Right cardiac atrium (tissue), 5 donors: Measurements from ENCODE around the gene KCNIP3. TPM values are rescaled to one million over a fixed set of nuclear protein-coding genes. Genes with fewer than 3 reads are reported as not detected.

Experiments
- ATAC-seq, 2 donors: fragments of 200-7000 bp; cut with Tn5 transposase; one replicate each; pipeline versions ENCODE4 v1.8.0 to v1.9.1; 2020; ENCODE audit warnings: moderate library complexity in 2 of 2, mild to moderate bottlenecking in 1 of 2
- DNase-seq, 3 donors: peaks; one replicate each; pipeline ENCODE4 v3.0.0-alpha.2; 2020
- H3K27ac ChIP-seq: one replicate; pipeline ENCODE4 v1.5.1; 2013; ENCODE audit warnings: mild to moderate bottlenecking, low read length, control low read depth, moderate library complexity
- H3K27me3 ChIP-seq: one replicate; pipeline ENCODE4 v1.6.1; 2013; ENCODE audit not compliant: control insufficient read depth, insufficient read depth
- H3K4me1 ChIP-seq: one replicate; pipeline ENCODE4 v1.6.1; 2013; ENCODE audit warnings: low read length; ENCODE audit not compliant: control insufficient read depth, insufficient read depth
- H3K4me3 ChIP-seq: one replicate; pipeline ENCODE4 v1.5.1; 2013; ENCODE audit warnings: low read length, control low read depth
- H3K9me3 ChIP-seq: one replicate; pipeline ENCODE4 v1.6.1; 2013; ENCODE audit warnings: low read length; ENCODE audit not compliant: control insufficient read depth
- WGBS: extraction: QIAGEN DNeasy Blood & Tissue Kit; methylation state at CpG from one replicate; pipeline ENCODE4 v1.1.7; 2013; 5-methylcytosine and 5-hydroxymethylcytosine counted together
- intact Hi-C, 4 donors: fragments of 100-400 bp; cut with DNase I; formaldehyde crosslinking; loops; one replicate each; pipeline versions ENCODE4 v1.11.0 to v1.14.0; 2022 to 2023
- polyA plus RNA-seq: library from polyadenylated mRNA; stranded (reverse); fragments of 200-250 nt; gene quantifications from one replicate; pipeline ENCODE4 v1.2.3, GENCODE V29; 2013
- total RNA-seq, 4 donors: library from RNA; stranded (reverse); fragmentation: NEBNext Ultra II Directional; extraction: Animal tissue kit (Norgen Biotek cat#: 25700); gene quantifications; one replicate each; pipeline ENCODE4 v1.2.1, GENCODE V29; 2021
- donor health status: healthy with polysubstance abuse.
- donor health status: DM: no; HTN: yes; CAD: no.
- donor health status: DM: no; HTN: no; CAD: no.
- donor health status: DM: no; HTN: yes; CAD: no; lungs with severe emphysema.
- donor health status: DM: yes; HTN: yes; CAD: no.

The KCNIP3 gene
- total and polyA plus RNA-seq, 5 donors, result 1.9 to 5.9 (median 3.4) TPM

GRCh38 chr2:95346231-95346737, 49.1 kb downstream of the KCNIP3 start:
- DNase-seq, result peak; percentile 82 to 91 (median 90)
- no peaks in the 10 kb centered on the region for H3K9me3 ChIP-seq
- intact Hi-C loops, result no loop called here
- H3K4me3 ChIP-seq, result peak overlapping the region; percentile 82
- ATAC-seq, result peak; percentile 76 to 84
- H3K27me3 ChIP-seq, result no peaks in the 10 kb centered on the region
- H3K4me1 ChIP-seq, result no peaks in the 10 kb centered on the region
- H3K27ac ChIP-seq, result no peak overlapping the region
- under 1% methylated on average over 78 of the region's 88 CpGs for whole genome bisulfite sequencing

DNA sequence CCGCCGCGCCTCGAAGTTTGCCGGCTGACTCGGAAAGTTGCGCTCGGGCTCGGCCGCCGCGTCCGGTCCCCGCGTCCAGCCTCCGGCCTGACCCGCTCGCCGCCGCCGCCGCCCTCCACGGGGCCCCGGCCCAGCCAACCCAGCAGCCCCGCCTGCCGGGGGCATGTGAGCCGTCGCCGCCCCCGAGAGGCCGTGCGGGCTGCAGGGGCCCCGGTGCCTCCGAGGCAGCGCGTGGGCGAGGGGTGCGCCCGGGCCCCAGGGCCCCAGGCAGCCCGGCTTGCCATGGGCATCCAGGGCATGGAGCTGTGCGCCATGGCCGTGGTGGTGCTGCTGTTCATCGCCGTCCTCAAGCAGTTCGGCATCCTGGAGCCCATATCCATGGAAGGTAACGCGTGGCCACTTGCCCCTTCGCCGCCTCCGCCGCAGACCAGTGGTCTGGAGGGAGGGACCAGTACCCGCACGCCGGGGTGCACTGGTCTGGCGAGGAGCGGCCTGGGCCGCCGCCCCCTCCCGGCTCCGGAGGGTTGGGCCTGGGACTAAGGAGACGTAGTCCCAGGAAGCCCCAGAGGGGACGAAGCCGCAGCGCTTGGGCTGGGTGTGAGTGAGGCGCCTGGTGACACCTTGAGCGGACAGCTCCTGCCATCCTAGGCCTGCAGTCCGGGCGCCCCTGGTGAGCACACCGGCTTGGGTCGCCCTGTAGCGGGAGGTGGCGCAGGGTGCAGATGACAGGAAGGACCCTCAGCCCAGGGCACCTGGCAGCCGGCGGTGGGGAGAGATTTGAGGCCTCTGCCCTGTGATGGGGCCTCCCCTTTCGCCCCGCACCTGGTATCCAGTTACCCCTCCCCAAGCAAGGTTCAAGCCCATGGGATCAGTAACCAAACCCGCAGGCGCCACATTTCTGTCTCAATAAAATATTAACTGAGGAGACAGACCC, 49.9 kb downstream of the KCNIP3 start:
- Histone ChIP-seq H3K4me3 (peak overlapping the region; percentile 82), H3K4me1 (no peaks in the 10 kb centered on the region), H3K27ac (no peak overlapping the region), H3K27me3 (no peaks in the 10 kb centered on the region), H3K9me3 (no peaks in the 10 kb centered on the region)
- ATAC-seq (no peak), DNase-seq (peak; percentile 43 to 71 (median 70))
- WGBS, result 16% methylated on average over 78 of the region's 78 CpGs
- intact Hi-C loops, result no loop called here

GRCh38 chr2:95347681-95348608, 50.8 kb downstream of the KCNIP3 start:
- Histone ChIP-seq H3K4me1 (no peaks in the 10 kb centered on the region), H3K9me3 (no peaks in the 10 kb centered on the region), H3K27me3 (no peaks in the 10 kb centered on the region), H3K4me3 (no peak overlapping the region), H3K27ac (no peak overlapping the region)
- DNase-seq, result peak in 2 of 3 donors; percentile 34 to 42
- intact Hi-C loops, result no loop called here
- WGBS, result 68% methylated on average over 22 of the region's 22 CpGs
- no peak for ATAC-seq

DNA sequence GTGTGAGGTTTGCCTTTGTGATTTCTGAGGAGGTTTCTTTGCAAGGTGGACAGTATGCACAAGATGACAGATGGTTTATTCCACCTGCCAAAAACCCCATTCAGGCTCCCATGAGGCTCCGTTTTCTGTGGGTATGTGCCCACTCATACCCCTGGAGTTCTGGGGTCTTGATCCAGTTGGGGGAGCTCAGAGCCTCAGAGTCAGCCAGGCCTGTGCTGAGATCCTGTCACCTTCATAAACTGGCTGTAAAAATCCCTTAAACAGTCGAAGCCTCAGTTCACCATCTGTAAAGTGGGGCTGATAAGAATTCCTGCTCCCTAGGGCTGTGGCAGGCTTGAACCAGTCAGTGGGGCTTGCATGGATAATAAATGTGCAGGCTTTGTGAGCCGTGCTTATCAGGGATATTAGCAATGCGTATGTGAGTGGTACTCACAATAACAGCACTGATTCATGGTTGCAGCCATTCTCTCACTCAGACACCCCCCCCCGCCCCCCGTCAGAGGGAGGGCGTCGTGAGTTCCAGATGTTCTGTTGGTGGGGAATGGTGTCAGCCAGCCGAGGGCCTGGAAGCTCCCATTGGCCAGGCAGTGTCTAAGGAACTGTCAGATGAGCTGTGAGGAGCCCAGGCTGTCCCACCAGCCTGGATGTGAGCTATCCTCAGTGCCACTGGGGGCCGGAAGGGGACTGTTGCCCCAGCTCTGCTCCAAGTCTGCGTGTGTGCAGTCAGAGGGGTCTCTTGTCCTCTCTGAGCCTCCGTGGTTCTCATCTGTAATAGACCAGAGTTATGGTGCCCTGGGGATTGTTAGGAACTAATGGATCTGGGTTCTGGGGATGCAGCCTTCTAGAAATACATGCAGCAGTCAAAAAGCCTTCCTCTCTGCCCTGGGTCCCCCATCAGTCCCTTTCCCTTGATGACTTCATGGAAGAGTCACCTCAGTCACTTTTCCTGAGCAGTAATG, 51.7 kb downstream of the KCNIP3 start:
- no peaks in the 10 kb centered on the region for H3K4me1 ChIP-seq
- ATAC-seq (no peak), DNase-seq (peak; percentile 35 to 69 (median 68))
- H3K4me3 ChIP-seq, result no peak overlapping the region
- no peaks in the 10 kb centered on the region for H3K9me3 ChIP-seq
- WGBS, result 38% methylated on average over 12 of the region's 12 CpGs
- intact Hi-C loops, result no loop called here
- H3K27me3 ChIP-seq, result no peaks in the 10 kb centered on the region
- H3K27ac ChIP-seq, result no peak overlapping the region

DNA sequence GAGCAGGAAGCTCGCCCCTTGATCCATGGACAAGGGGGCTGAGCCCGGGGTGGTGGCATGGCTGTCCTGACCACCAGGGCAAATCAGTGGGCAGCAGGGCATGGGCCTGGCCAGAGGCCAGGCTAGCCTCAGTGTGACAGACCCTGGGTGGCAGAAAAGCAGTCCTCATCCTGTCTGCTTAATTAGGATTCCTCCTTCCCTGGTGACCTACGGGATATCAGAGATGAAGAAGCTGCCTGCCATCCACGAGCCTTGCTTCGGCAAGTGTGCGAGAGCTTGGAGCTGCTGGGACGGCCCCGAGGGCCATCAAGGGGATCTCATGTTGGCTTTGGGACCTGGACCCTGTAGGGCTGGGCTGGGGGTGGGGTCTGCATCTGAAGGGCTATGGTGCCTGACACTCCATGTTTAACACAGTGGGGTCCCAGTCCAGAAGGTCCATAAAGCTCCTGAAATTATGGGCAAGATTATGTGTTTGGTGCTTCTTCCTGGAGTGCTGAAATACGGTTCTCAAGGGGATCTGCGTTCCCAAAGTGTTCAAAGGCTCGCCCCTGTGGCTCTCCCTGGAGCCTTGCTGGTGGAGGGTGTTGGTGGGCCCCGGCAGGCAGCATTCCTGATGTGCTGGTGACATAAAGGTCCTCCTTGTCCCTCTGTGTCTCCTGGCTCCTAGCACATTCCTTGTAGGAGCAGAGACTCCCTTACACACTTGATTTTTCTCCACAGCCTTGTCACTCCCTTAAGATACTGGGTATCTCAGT, 52.6 kb downstream of the KCNIP3 start:
- Histone ChIP-seq H3K27ac (no peak overlapping the region), H3K4me3 (no peak overlapping the region), H3K27me3 (no peaks in the 10 kb centered on the region), H3K9me3 (no peaks in the 10 kb centered on the region), H3K4me1 (no peaks in the 10 kb centered on the region)
- DNase-seq, result peak in 1 of 3 donors; percentile 55
- WGBS, result 76% methylated on average over 12 of the region's 12 CpGs
- ATAC-seq, result no peak
- intact Hi-C loops, result no loop called here

DNA sequence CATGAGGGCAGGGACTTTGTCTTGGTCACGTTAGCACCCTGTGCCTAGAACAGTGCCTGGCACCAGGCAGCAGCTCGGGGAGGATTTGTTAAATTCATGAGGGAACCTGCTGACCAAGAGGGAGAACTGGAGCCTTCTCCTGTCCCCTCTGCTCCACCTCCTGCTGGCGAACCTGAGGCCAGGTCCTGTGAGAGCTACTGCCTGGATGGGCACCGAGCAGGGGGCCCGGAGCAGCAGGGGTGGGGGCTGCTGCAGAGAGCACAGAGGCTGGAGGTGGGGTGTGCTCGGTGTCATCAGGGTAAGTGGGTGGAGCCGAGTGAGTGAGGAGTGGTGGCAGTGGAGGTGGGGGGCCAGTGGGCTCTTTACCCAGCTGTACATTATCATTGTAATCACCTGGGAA, 53.2 kb downstream of the KCNIP3 start:
- Histone ChIP-seq H3K9me3 (no peaks in the 10 kb centered on the region), H3K4me1 (no peaks in the 10 kb centered on the region), H3K4me3 (no peak overlapping the region), H3K27ac (no peak overlapping the region), H3K27me3 (no peaks in the 10 kb centered on the region)
- DNase-seq, result no peak
- no peak for ATAC-seq
- 63% methylated on average over 7 of the region's 7 CpGs for WGBS
- intact Hi-C loops, result no loop called here

- no peaks in the 10 kb centered on the region for H3K27me3 ChIP-seq
- 84% methylated on average over 13 of the region's 13 CpGs for WGBS
- intact Hi-C loops, result no loop called here
- no peak for ATAC-seq
- H3K4me1 ChIP-seq, result no peaks in the 10 kb centered on the region
- no peak overlapping the region for H3K27ac ChIP-seq
- no peak for DNase-seq
- H3K9me3 ChIP-seq, result no peaks in the 10 kb centered on the region
- H3K4me3 ChIP-seq, result no peak overlapping the region
Measured at GRCh38 chr2:95350774-95351597, 53.8 kb downstream of the KCNIP3 start.

- Histone ChIP-seq H3K4me3 (no peak overlapping the region), H3K27ac (no peak overlapping the region), H3K4me1 (no peaks in the 10 kb centered on the region), H3K27me3 (no peaks in the 10 kb centered on the region), H3K9me3 (no peaks in the 10 kb centered on the region)
- ATAC-seq, result no peak
- WGBS, result 75% methylated on average over 4 of the region's 4 CpGs
- no peak for DNase-seq
- intact Hi-C loops, result no loop called here
Measured at GRCh38 chr2:95351598-95351915, 54.4 kb downstream of the KCNIP3 start.

DNA sequence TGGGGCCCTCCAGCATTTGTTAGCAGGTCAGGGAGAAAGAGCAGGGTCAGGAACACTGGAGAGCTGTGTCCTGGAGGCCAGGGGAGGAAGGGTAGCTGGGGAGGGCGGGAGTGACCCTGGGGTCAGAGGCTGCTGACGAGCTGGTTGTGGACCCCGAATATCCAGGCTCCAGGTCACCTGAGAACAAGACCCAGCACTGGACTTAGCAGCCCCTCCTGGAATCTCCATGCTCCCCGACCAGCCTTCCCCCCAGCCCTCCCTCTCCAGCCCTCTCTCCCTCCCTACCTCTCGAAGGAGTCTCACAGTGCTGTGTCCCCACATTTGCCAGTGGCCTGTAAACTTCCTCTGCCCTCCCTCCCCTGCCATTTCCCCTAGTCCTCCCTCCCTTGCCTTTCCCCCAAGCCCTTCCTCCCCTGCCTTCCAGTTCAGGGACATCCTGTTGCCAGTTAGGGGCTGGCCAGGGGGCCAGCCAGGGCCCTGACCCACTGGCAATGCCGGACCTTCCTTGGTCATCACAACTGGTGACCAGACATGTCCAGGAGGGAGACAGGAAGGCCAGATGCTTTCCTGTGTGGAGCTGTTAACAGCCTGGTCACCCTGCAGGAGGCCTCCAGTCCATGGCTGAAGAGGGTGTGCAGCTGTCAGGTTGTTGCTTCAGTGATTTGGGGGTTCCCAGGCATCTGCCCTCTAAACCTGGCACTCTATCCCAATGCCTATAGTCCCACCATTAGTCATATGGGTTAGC, 55.3 kb downstream of the KCNIP3 start:
- H3K27ac ChIP-seq, result no peak overlapping the region
- no peaks in the 10 kb centered on the region for H3K27me3 ChIP-seq
- no peaks in the 10 kb centered on the region for H3K9me3 ChIP-seq
- H3K4me1 ChIP-seq, result no peaks in the 10 kb centered on the region
- H3K4me3 ChIP-seq, result no peak overlapping the region
- 78% methylated on average over 6 of the region's 6 CpGs for WGBS
- ATAC-seq, result no peak
- intact Hi-C loops, result no loop called here
- peak in 1 of 3 donors; percentile 38 for DNase-seq
